Left forelimb (tissue), 1 donor: ENCODE measurements around the gene KIAA1549.
"Not testable (repeated sequence)": the region's sequence is repeated elsewhere in the genome, so short reads cannot be mapped to it uniquely, and the experiment has no call there.

Source experiments
- DNase-seq: peaks from one replicate; pipeline ENCODE4 v3.0.0-alpha.2; 2018; ENCODE audit warnings: low spot score

Gene KIAA1549

DNA sequence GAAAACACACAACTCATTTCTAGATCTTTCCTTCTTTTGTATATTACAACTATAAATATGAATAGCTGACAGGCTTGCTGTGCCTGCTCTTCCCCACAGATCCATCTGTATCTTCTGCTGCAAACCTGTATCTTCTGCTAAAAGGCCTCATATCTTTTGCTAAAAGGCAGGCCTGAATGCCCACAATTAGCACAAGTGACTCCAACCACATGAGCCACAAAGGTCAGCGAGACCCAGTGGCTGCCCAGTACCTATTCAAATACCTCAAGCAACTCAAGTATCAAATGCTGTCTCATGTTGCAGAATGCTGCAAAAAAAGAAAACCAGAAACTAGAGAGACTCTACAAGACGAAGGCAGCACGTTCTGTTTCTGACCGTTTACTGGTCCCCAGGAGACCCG is 128.7 kb downstream of the KIAA1549 start:
- DNase-seq: no peak

DNA sequence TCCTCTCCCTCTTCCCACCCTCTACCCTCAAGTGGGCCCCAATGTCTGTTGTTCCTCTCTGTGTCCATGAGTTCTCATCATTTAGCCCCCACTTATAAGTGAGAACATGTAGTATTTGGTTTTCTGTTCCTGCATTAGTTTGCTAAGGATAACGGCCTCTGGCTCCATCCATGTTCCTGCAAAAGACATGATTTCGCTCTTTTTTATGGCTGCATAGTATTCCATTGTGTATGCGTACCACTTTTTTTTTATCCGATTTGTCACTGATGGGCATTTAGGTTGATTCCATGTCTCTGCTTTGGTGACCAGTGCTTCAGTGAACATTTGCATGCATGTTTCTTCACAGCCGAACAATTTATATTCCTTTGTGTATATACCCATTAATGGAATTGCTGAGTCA is 131.5 kb downstream of the KIAA1549 start:
- no peak for DNase-seq

DNA sequence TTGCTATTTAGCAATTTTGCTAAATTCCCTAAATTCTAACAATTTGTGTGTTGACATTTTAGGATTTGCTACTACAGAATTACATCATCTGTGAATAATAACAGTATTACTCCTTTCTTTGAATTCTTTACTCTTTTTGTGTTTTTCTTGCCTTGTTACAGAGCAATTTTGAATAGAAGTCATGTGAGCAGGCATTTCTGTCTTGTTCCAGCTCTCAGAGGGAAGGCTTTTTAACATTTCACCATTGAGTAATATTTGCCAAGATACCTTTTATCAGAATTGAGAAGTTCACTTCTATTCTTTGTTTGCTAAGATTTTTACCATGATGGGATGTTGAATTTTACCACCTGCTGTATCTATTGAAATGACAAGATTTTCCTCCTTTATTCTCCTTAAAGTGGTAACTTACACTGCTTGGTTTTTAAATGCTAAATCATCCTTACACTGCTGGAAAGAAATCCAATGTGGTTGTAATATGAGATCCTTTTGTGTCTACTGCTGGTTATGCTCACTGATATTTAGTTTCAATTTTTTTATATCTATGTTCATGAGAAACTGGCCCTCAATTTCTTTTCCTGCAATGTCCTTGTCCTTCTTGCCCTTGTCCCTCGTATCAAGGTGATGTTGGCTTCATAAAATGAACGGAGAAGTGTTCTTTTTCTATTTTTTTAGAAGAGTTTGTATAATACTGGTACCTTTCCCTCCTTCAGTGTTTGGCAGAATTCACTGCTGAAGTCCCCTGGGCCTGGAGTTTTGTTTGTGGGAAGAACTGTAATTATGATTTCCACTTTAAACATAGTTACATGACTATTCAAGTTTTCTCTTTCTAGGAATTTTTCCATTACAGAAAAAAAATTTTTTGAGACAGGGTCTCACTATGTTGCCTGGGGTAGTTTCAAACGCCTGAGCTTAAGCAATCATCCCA is 132.9 kb downstream of the KIAA1549 start:
- no peak for DNase-seq

DNA sequence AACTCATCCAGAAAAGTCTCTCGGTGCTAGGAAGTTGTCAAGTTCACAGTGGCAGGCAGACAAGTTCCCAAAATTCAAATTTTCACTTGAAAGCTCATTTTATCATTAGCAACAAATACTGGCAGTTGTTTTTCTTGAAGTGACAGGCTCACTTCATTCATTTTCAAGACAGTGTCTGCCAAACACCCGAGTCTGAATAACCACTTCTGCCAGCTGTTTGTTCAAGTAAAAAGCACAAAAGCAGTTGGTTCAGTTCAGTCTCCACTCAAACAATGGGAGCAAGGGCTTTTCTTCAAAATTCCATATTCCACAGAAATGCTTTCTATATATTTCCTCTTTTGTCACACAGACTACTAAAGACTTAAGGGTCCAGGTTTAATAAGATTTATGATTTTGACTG is 135.5 kb downstream of the KIAA1549 start:
- no peak for DNase-seq

DNA sequence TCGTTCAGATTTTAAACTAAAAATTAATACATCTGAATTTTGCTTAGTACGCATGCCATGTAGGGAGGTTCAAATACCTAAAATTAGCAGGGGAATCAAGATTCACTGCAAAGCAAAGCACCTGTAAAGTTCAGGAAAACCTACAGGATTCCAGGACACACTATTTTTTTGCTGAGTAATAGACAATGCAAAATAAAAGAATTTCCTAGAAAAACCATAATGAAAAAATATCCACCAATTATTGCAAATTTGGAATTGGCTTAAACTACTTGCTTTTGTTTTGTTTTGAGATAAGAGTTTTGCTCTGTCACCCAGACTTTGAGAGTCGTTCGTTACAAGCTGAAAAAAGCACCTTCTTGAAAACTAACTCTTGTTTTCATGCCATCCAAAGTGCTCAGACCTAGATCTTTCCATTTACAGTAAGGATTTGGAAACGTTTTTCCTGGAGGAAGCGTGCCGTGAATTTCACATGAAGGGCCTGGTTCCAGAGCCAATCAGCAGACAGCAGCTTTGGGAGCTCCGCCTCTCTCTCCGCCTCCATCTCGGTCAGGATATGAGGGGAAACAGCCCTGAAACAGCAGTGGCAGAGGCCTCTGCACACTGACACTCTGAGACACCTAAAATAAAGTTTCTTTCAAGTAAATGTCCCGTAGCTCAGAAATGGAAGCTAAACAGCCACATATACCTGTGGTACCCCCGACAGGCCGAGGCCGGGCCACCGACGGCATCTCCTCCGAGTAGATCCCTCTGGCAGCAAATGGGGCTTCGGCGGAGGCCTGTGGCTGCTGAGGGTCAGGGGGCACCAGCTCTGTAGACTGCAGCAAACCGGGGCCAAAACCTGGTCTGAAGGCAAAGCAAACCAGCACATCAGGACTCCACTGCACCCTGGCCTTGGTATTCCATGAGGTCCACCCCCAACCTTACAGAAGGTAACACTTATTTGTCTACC is 137.3 kb downstream of the KIAA1549 start:
- no peak for DNase-seq

DNA sequence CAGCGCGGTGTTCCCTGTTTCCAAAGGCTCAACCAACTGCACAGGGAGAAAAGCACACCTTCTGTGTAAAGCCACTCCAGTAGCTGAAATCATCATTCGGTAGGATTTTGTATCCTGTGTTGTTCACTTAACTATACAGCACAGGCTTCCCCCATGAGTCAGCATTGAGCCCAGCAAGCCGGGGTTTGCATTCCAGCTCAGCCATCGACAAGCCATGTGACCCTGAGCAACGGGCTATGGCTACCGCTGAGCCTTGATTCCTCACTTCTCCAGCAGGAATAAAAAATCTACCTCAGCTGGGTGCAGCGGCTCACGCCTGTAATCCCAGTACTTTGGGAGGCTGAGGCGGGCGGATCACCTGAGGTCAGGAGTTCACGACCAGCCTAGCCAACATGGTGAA is 139.1 kb downstream of the KIAA1549 start:
- no peak for DNase-seq

DNA sequence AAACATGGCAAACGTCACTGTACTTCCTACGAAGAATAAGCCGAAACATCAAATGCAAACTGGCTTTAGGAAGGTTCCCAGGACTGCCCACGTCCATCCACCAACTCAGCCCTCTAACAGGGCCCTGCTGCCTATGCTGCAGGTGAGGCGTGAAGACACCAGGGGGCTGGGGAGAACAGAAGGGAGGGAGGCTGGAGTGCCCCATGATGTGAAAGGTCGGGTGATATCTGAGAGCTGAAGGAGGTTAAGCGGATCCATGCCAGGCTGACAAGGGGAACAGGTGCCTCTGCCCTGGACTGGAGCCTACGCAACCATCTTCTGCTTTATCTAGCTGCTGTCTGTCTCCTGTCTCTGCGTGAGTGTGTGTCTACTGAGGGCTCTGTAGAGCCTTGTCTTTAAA is 143.0 kb downstream of the KIAA1549 start:
- DNase-seq: no peak

DNA sequence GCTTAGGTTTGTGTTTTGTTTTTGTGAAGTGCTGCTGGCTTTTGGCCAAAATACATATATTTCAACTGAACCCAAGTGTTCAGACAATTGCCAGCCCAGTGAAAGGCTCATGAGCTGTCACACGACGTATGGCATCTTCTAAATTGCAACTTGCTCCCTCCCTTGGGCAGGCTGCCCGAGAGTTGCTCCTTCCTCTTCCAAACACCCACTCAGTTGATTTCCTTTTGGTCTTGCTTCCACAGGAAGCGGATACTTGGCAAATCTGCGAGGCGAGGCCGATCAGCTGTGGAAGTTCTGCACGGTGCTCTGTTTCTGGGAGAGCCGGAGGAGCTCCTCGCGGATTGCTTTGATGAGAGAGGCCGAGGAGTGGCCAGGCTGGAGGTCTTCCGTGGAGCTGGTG is 143.6 kb downstream of the KIAA1549 start:
- DNase-seq: peak; percentile 65

DNA sequence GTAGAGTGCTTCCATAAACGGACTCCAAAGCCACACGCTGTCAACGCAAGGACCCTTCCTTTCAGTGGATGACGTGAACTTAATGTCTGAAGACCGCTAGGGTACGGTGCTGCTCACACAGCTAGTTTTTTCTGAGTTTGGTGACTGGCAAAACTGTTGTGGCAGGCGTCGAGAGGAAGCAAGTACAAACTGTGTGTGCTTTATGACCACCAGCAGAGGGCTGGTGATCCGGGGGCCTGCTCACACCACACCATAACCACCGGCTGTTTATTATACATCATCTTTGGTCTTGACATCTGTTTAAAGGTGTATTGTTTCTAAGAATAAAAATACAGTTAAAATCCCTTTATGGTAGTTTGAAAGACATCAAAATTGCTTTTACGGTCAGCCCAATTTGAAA is 146.1 kb downstream of the KIAA1549 start:
- no peak for DNase-seq

DNA sequence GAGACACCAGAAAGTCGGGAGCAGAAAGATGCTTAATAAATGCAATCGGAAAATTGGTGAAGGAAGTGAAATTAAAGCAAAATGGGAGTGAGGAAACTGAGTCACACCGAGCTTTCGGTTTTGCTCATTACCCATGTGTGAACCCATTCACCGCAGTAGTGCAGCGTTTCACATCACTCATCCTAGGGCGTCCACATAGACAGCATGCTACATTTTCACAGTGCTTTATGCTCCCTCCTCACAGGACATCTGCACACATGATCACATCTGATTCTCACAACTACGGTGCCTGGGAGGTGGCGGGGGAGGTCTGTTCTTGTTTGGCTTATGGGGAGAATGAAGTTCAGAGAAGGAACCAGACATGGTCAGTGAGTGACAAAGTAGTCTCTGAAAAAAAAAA is 146.6 kb downstream of the KIAA1549 start:
- DNase-seq: no peak

DNA sequence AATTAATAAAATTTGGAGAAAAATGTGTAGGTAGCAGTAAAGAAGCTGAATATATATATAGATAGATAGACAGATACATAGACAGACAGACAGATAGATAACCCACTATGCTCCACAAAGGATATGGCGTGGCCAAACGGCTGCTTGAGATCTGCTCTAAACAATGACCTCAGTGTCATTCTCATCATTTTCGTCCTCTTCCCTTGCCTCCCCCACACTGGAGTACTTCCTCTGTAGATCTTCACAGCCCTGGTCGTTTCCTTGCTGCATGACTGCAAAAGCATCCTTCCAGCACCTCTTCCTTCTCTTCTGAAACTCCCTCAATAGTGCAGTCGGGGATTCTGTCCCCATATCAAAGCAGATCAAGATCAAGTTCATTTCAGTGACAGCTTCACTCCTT is 147.6 kb downstream of the KIAA1549 start:
- DNase-seq: no peak

DNA sequence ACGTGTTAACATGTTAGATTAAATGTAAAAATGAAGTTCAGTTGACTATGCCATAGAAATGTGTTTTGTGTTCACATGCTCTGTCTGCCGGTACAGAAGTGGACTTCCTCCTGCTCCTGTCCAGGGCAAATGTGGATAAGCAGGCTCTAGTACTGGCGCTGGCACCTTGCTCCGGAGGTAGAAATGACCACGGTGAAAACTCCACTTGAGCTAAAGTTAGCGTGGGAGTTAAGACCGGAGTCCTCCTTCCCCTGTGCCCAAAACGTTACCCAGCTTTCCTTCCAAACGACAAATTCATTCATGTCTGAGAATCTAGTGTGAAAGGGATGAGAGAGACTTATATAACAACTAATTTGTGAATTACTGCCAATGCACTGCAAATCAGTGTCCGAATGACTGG is 148.2 kb downstream of the KIAA1549 start:
- DNase-seq: no peak

DNA sequence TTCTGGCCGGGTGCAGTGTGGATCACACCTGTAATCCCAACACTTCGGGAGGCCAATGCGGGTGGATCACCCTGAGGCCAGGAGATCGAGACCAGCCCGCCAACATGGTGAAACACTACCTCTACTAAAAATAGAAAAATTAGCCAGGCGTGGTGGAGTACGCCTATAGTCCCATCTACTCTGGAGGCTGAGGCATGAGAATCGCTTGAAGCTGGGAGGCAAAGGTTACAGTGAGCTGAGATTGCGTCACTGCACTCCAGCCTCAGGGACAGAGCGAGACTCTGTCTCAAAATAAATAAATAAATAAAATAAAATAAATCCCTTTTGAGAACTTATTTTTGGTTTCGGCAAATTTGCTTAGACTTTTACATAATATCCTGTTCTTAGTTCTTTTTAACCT is 151.9 kb downstream of the KIAA1549 start:
- no peak for DNase-seq

DNA sequence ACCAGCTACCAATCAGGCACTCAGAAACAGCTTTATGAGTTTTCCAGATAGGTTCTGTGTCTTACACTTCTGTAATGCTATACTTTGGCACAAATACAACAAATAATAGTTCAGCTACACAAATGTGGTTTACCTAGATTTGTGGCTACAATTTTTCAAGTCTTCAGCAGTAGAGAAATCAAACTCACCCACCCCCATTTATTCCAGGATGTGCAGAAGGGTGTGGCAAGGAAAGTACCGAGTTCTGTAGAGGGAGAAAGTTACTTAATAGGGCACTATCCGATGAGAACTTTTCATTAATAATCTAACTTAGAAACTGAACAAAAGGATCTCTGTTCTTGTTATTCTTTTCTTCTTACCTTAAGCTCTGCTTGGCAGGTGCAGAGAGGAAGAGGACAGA is 152.9 kb downstream of the KIAA1549 start:
- no peak for DNase-seq

DNA sequence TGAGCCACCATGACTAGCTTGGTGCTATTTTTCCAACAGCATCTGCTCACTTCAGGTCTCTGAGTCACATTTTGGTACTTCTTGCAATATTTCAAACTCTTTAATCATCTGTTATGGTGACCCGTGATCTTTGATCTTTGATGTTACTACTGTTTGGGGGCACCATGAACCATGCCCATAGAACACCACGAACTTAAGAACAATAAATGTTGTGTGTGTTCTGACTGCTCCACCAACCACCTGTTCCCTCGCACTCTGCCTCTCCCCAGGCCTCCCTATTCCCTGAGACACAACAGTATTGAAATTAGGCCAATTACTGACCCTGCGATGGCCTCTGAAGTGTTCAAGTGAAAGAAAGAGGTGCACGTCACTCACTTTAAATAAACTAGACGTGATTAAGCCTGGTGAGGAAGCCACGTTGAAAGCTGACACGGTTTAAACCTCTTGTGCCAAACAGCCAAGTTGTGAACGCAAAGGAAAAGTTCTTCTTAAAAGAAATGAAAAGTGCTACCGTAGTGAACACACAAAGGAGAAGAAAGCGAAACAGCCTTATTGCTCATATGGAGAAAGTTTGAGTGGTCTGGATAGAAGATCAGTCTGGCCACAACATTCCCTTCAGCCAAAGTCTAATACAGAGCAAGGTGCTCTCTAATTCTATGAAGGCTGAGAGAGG is 156.0 kb downstream of the KIAA1549 start:
- no peak for DNase-seq

DNA sequence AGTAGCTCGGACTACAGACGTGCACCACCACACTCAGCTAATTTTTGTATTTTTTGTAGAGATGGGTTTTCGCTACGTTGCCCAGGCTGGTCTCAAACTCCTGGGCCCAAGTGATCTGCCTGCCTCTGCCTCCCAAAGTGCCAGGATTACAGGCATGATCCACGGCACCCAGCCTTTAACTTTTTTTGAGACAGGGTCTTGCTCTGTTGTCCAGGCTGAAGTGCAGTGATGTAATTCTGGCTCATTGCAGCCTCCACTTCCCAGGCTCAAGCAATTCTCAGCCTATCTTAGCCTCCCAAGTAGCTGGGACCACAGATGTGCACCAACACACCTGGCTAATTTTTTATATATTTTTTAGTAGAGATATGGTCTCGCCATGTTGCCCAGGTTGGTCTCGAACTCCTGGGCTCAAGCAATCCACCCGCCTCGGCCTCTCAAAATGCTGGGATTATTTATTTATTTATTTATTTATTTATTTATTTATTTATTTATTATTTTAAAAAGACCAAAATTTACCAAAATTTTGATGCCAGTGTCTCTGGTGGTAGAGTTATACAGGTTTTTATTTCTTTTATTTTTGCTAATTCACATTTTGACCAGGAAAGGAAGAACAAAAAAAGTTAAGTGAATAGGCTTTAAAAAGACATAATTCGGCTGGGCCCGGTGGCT is 158.2 kb downstream of the KIAA1549 start:
- no peak for DNase-seq

DNA sequence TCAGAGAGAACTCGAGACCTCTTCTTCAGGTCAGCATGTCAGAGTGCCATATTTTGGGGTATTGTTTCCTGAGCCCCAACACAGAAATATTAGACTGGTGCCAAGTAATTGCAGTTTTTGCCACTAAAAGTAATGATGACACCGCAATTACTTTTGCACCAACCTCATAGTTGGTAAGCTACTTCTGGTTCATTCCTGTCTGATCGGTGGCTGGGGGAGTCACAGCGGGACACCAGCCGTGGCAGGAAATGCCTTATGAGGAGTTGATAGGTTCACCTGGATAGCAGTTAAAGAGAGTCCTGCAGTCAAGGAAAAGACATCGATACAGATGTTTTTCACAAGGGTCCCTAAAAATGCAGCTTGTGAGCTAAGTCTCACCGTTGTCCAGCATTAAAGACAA is 159.3 kb downstream of the KIAA1549 start:
- DNase-seq: no peak

DNA sequence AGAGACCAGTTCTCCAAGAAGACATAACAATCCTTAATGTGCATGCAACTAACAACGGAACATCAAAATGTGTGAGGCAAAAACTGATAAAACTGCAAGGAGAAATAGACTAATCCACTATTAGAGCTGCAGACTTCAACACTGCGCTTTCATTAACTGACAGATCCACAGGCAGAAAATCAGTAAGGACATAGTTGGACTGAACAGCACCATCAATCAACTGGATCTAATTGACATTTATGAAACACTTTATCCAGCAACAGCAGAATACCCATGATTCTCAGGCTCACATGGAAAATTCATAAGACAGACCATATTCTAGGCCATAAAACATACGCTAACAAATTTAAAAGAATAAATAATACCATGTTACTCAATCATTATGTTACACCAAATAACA is 161.6 kb downstream of the KIAA1549 start:
- DNase-seq: no peak

DNA sequence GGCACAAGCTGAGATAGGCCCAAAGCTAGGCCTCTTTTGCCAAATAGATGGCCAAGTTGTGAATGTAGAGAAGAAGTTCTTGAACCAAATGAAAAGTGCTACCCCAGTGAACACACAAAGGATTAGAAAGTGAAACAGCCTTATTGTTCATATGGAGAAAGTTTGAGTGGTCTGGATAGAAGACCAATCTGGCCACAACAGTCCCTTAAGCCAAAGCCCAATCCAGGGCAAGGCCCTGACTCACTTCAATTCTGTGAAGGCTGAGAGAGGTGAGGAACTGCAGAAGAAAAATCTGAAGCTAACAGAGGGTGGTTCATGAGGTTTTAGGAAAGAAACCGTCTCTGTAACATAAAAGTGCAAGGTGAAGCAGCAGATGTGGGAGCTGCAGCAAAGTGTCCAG is 164.5 kb downstream of the KIAA1549 start:
- no peak for DNase-seq

DNA sequence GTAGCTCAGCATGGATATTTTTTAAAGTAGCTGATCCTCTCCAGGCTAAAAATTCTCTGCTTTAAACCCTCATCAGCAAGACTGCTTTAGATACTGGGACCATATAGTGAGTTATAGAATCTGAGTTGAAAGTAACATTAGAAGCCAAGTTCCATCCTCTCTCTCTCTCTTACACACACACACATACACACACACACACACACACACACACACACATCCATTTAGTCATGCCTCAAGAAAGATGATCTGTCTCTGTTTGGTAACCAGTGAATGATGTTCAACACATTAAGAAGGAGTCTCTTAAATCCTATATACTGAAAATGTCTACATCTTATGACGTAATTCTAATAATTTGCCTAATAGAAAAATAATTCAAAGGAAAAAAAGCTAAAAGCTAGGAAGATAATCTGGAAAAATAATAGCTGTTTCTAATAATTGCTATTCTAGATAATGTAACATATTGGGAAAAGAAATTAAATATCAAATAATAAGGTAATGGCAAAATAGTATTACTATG is 166.3 kb downstream of the KIAA1549 start:
- no peak for DNase-seq

DNA sequence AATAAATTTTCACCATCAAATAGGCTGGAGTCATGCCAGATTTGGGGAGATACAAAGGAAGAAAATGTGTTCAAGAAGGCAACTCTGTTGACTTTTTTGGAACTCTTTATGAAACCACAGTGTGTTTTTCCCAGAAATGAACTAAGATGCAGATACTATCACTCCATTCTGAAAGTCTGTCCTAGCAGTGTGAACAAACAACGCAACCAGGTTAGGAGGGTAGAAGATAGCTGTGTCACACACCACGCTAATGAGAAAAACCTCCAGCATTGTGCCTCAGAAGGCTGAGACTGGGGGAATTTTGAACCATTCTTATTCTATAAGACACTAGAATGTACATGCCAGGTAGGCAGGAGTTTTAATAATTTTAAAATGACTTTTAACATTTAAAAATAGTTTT is 167.2 kb downstream of the KIAA1549 start:
- no peak for DNase-seq

DNA sequence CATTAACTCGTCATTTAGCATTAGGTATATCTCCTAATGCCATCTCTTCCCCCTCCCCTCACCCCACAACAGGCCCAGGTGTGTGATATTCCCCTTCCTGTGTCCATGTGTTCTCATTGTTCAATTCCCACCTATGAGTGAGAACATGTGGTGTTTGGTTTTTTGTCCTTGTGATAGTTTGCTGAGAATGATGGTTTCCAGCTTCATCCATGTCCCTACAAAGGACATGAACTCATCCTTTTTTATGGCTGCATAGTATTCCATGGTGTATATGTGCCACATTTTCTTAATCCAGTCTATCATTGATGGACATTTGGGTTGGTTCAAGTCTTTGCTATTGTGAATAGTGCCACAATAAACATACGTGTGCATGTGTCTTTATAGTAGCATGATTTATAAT is 169.9 kb downstream of the KIAA1549 start:
- DNase-seq: not testable (repeated sequence)
